ENCODE results near the gene ATG4D.
"Not testable (repeated sequence)": the region's sequence is repeated elsewhere in the genome, so short reads cannot be mapped to it uniquely, and the experiment has no call there.

The ATG4D gene

DNA sequence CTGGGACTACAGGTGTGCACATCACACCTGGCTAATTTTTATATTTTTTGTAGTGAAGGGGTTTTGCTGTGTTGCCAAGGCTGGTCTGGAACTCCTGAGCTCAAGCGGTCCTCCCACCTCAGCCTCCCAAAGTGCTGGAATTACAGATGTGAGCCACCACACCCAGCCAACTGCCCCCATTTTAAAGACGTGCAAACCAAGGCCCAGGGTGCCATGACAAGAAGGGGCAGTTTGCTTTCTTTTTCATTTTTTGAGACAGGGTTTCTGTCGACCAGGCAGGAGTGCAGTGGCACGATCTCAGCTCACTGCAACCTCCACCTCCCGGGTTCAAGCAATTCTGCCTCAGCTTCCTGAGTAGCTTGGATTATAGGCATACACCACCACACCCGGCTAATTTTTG lies 30.1 kb downstream of the ATG4D start:
- in situ Hi-C loops (cut with MboI; ENCODE audit: low sequenced_read_pairs) = not testable (repeated sequence)

DNA sequence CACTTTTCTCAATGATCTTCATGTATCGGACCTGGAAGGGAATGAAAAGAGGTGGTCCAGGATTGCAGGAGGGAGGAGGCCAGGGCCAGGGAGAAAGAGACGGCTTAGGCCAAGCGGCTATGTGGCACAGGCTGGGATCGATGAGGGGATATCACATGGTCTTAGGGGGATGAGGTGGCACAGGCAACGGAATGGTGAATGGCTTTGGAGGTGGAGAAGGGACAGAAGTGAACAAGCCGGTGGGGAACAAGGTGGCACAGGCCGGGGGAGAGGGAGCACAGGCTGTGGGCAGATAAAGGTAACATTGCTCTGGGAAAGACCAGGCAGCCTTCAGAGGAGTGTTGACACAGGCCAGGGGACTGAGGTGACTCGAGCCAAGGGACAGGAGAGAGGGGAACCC lies 30.8 kb downstream of the ATG4D start:
- in situ Hi-C loops (cut with MboI; ENCODE audit: low sequenced_read_pairs) = no loop called here

DNA sequence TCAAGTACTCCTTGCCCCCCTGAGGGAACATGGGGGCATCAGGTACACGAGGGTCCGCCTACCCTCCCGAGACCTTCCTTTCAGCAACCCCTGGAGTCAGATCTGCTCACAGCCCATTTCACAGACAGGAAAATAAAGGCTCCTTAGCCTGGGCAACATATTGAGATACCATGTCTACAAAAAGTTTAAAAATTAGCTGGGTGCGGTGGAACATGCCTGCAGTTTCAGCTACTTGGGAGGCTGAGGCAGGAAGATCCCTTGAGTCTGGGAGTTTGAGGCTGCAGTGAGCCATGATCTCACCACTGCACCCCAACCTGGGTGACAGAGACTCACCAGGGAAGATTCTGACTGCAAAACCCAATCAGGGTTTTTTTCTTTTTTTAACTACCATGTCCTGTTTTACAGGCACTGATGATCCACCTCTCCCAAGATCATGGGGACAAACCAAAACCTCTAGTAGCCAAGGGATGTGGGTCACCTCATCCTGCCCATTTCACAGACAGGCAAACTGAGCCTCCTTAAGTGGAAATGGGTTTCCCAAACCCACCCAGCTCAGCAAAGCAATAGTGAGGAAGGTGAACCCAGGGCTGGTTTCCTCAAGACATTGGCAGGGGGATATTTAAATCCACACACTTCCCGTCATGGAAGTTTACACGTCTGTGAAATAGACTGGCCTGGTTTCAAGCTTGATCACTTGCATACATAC lies 31.5 kb downstream of the ATG4D start:
- in situ Hi-C loops (cut with MboI; ENCODE audit: low sequenced_read_pairs) = loop anchor here (5.0 kb wide), 1 partner anchor 67 kb away; no protein-coding TSS in a partner anchor

DNA sequence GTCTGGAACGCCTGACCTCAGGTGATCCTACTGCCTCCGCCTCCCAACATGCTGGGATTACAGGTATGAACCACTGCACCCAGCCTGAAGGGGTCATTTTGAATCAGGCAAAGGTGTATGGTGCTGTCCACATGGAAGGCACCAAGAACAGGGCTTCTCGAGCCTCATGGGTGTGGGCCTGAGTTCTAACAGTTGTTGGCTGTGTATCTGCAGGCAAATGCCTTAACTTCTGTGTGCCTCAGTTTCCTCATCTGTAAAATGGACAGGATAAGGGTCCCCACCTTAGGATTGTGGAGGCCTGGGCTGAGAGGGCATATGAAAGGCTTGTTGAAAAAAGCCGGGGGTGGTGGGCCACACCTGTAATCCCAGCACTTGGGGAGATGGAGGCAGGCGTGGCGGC lies 34.2 kb downstream of the ATG4D start:
- in situ Hi-C loops (cut with MboI; ENCODE audit: low sequenced_read_pairs) = loop anchor here (5.0 kb wide), 1 partner anchor 64 kb away; no protein-coding TSS in a partner anchor

DNA sequence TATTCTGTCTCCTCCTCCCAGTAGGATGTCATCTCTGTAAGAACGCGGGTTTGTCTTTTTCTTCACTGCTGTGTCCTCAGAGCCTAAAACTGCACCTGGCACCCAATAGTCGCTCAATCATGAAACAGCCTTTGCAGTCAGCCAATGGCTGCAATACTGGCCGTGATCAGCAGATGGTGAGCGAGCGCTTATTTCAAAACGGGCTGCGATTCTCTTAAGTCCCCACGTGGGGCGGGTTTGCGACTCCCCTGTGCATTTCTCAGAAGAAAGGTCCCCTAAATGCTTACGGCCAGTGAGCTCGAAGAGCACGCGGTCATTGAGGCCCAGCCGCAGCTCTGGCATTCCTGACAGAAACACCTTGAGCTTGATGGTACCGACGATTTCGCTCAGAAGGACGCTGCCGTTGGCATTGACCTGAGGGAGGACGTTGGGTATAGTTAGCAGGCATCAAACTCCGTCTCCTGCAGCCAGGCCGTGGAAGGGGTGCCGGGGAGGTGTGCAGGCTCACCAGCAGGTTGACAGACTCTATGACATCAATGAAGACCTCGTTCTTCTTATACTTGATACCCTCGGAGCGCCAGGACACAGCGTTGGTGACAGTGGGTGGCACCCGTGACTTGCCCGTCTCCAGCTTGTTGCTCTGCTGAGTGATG lies 37.4 kb downstream of the ATG4D start:
- in situ Hi-C loops (cut with MboI; ENCODE audit: low sequenced_read_pairs) = no loop called here

DNA sequence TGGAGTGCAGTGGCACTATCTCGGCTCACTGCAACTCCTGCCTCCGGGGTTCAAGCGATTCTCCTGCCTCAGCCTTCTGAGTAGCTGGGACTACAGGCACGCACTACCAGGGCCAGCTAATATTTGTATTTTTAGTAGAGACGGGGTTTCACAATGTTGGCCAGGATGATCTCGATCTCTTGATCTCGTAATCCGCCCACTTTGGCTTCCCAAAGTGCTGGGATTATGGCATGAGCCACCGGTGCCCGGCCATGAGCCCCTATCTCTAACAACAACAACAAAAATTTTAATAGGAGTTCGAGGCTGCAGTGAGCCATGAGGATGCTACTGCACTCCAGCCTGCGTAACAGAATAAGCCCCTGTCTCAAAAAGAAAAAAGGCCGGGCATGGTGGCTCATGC lies 38.4 kb downstream of the ATG4D start:
- in situ Hi-C loops (cut with MboI; ENCODE audit: low sequenced_read_pairs) = no loop called here

DNA sequence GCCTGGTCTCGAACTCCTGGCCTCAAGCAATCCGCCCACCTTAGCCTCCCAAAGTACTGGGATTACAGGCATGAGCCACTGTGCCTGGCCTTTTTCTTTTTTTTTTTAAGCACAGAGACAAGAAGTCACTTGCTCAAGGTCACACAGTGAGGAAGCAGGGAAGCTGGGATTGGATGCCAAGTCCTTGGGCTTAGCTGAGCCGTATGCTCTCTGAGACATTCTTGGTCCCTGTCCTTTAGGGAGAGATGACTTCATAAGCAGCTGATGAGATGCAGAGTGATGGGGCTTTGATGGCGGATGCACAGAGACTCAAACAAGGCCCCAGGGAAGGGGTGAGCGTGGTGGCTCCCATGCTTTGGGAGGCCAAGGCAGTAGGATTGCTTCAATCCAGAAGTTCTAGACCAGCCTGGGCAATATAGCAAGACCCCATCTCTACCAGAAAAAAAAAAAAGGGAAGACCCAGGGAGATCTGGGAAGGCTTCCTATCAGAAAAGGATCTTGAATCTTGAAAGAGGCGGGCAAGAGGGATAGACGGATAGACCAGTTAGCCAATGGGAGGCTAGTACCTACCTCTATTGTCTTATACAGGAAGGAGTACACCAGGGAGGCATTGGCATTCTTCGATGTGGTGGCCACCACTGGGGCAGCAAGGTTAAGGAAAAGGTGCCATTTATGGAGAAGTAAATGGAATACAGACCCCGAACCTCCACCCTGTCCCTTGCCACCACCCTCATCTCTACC lies 39.5 kb downstream of the ATG4D start:
- in situ Hi-C loops (cut with MboI; ENCODE audit: low sequenced_read_pairs) = no loop called here

DNA sequence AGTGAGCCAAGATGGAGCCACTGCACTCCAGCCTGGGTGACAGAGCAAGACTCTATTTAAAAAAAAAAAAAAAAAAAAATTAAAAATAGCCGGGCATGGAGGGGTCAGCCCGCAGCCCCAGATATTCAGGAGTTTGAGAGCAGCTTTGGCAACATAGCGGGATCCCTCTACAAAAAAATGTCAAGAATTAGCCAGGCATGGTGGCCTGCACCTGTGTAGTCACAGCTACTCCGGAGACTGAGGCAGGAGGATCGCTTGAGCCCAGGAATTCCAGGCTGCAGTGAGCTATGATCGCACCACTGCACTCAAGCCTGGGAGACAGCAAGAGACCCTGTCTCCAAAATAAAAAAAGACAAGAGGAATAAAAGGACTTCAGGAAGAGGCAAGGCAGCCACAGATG lies 42.7 kb downstream of the ATG4D start:
- in situ Hi-C loops (cut with MboI; ENCODE audit: low sequenced_read_pairs) = no loop called here

DNA sequence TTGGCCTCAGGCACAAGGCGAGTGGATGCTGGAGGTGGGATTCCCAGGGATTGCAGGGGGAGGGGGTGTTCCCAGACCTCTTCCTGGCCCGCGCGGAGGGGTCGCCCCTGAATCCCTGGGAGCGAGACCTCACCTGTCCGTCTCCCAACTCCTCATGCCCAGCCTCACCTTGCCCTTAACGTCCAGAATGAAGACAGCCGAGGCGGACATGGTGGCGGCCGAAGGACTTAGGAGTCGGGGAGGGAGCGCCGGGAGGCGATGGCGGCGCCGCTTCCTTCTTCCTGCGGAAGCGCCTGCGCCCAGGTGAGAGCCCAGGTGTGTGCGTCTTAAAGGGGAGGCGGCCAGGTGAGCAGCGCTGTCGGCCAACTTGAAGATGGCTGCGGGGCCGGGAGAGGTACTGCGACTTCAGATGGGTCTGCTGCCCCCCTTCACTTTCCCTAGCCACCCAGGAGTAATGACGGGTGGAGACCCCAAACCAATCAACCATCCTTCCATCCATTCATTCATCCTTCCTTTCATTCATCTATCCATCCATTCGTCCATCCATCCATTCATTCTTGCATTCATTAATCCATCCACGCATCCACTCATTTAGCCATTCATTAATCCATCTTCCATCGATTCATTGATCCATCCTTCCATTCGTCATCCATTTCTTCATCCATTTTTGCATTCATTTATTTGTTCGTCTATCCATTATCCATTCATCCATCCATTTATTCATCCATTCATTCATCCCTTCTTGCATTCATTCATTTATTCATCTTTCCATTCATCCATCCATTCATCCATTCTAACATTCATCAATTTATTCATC lies 43.5 kb downstream of the ATG4D start, which contains the start of gene AP1M2:
TSS of gene AP1M2 (minus strand) at position 291 of the 817 bp plus-strand sequence. CDS start at position 210, 81 bp downstream.
- in situ Hi-C loops (cut with MboI; ENCODE audit: low sequenced_read_pairs) = no loop called here

DNA sequence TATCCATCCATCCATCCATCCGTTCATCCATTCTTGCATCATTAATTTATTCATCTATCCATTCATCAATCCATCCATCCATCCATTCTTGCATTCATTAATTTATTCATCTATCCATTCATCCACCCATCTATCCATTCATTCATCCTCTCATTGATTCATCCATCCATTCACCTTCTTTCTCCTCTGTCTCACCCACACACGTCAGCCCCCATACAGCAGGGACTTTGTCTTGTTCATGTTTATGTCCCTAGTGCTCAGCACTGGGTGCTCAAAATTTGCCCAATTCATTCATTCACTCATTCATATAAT lies 44.1 kb downstream of the ATG4D start:
- in situ Hi-C loops (cut with MboI; ENCODE audit: low sequenced_read_pairs) = no loop called here

DNA sequence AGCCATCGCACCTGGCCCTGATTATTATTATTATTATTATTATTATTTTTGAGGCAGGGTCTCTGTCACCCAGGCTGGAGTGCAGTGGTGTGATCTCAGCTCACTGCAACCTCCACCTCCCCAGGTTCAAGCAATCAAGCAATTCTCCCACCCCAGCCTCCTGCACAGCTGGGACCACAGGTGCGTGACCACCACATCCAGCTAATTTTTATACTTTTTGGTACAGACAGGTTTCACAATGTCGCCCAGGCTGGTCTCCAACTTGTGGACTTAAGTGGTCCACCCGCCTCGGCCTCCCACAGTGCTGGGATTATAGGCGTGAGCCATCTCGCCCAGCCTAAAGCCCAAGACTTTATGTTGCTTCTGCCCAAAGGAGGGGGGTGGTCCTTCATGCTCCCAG lies 49.4 kb downstream of the ATG4D start:
- in situ Hi-C loops (cut with MboI; ENCODE audit: low sequenced_read_pairs) = no loop called here

DNA sequence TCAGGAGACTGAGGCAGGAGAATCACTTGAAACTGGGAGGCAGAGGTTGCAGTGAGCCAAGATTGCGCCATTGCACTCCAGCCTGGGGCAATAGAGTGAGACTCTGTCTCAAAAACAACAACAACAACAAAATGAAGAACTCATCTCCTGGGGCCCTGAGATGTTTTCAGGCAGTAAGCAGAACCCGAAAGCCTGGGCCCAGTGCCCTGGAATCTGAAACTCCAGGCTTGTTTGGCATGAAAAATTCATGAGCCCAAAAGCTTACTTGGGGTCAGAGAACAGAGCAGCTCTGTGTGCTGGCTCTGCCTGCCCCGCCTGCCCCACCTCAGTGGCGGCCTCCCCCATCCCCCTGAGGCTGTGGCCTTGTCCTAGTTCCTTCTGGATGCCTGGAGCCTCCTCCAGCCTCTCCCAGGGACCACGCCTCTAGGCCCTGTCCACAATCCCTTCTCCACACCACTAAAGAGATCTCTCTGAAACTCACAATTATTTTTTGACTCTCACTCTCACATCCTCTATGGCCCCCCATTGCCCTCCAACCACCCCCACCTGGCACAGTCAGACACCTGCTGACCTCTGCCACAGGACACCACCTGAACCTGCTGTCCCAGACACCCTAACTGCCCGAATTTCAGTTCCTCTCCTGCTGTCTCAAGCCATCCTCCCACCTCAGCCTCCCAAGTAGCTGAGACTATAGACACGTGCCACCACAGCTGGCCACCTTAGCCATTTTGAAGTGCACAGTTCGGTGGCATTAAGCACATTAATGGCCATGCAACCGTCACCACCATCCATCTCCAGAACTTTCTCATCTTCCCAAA lies 50.3 kb downstream of the ATG4D start:
- in situ Hi-C loops (cut with MboI; ENCODE audit: low sequenced_read_pairs) = no loop called here

DNA sequence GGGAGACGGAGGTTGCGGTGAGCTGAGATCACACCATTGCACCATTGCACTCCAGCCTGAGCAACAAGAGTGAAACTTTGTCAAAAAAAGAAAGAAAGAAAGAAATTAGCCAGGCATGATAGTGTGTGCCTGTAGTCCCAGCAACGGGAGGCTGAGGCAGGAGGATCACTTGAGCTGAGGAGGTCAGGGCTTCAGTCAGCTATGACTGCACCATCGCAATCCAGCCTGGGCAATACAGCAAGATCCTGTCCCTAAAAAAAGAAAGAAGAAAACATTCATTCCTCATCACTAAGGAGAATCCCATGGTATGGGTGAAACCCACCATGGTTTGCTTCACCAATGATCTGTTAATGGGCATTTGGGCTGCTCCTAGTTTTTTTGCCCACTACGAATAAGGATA lies 56.4 kb downstream of the ATG4D start:
- in situ Hi-C loops (cut with MboI; ENCODE audit: low sequenced_read_pairs) = no loop called here

DNA sequence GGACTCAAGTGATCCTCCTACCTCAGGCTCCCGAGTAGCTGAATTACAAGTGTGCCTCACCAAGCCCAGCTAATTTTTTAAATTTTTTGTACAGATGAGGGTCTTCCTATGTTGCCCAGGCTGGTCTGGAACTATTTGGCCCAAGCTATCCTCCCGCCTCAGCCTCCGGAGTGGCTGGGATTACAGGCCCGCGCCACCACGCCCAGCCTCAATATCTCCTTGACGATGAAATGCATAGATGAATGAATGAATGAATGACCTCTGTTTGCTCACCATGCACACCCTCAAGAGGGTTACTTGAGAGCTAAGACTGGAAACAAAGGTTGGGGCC lies 58.3 kb downstream of the ATG4D start:
- in situ Hi-C loops (cut with MboI; ENCODE audit: low sequenced_read_pairs) = no loop called here

DNA sequence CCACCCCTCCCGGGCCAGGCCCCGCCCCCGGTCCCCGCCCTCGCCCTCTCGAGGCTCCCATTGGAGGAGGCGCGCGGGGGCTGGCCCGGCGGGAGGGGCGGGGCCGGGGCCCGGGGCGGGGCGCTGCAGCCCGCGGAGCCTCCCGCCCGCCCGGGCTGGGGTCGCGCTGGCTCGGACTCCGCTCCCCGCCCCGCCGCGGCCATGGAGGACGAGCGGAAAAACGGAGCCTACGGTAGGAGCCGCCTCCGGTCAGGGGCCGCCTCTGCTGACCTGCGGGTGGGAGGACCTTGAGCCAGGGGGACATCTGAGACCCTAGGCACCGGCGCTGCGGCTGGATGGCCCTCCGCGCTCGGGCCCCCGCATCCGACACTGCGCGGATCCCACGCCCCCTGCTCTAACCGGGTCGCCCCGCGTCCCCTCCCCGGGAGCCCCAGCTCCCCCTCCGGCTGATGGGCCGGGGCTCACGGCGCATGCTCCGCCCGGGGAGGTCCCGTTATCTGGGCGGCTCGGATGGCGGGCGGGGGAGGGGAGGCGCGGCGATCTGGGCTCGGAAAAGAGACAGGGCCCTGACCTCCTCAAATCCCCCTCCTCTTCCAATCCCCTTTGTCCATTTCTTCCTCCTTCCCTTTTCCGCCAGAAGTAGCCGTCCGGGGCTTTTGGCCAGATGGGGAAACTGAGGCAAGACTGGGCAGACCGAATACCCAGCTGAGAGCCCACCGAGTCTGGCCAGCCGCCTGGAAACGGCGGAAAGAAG lies 58.8 kb downstream of the ATG4D start:
- in situ Hi-C loops (cut with MboI; ENCODE audit: low sequenced_read_pairs) = no loop called here

Data from HL-60/S4 treated with phorbol 12-myristate 13-acetate at 8.2 ng/mL for 4 days and 3 days (cell line).